Skin epidermis (tissue), 12 donors: Measurements from ENCODE around the gene BSPRY.
"Not testable (repeated sequence)": the region's sequence is repeated elsewhere in the genome, so short reads cannot be mapped to it uniquely, and the experiment has no call there.

Source experiments
- H3K27ac ChIP-seq, 21 experiments: fragments of 200-600 bp; sonication (generic) in 11 of 21; one replicate each; pipeline ENCODE4 v1.5.0; 2020; ENCODE audit warnings: mild to moderate bottlenecking in 3 of 21, inconsistent platforms in 2 of 21, moderate library complexity in 2 of 21
- H3K4me3 ChIP-seq, 7 experiments: fragments of 200-600 bp; sonication (generic) in 2 of 7; one replicate each; pipeline ENCODE4 v1.5.0; 2020; ENCODE audit warnings: inconsistent platforms in 2 of 7, mild to moderate bottlenecking in 2 of 7, moderate library complexity in 1 of 7

The BSPRY gene

GRCh38 chr9:113340011-113340699, 9.2 kb upstream of the BSPRY start, which contains the start of gene WDR31:
TSS of gene WDR31 (minus strand) at chr9:113340275. CDS start at chr9:113332022, 8,253 bp downstream.
- Histone ChIP-seq H3K27ac (peak within 1 kb of the TSS in 18 of 21 experiments; percentile 43 to 86 (median 70)), H3K4me3 (peak within 1 kb of the TSS; percentile 46 to 66 (median 60))

GRCh38 chr9:113341712-113342410, 7.5 kb upstream of the BSPRY start:
- peak overlapping the region in 15 of 21 experiments; percentile 0 to 81 (median 56) for H3K27ac ChIP-seq
- H3K4me3 ChIP-seq, result no peak overlapping the region

- peak overlapping the region in 14 of 21 experiments; percentile 20 to 80 (median 60) for H3K27ac ChIP-seq
- no peak overlapping the region for H3K4me3 ChIP-seq
Observed at GRCh38 chr9:113343732-113344231, 5.6 kb upstream of the BSPRY start.

GRCh38 chr9:113345190-113345589, 4.2 kb upstream of the BSPRY start:
- peak overlapping the region in 3 of 21 experiments; percentile 23 to 77 (median 75) for H3K27ac ChIP-seq

GRCh38 chr9:113345671-113346070, 3.7 kb upstream of the BSPRY start:
- no peak overlapping the region for H3K4me3 ChIP-seq
- peak overlapping the region in 1 of 21 experiments; percentile 23 for H3K27ac ChIP-seq

More at GRCh38 chr9:113345190-113345589, 4.2 kb upstream of the BSPRY start:
- H3K4me3 ChIP-seq, result no peak overlapping the region

GRCh38 chr9:113348437-113348836, 904 bp upstream of the BSPRY start:
- Histone ChIP-seq H3K4me3 (no peak overlapping the region), H3K27ac (no peak overlapping the region)

GRCh38 chr9:113349066-113349444, 286 bp upstream of the BSPRY start:
- Histone ChIP-seq H3K4me3 (peak overlapping the region in 5 of 7 experiments; percentile 41 to 59 (median 50)), H3K27ac (no peak overlapping the region)

- Histone ChIP-seq H3K4me3 (peak overlapping the region; percentile 28 to 59 (median 45)), H3K27ac (peak overlapping the region in 9 of 21 experiments; percentile 24 to 78 (median 65))
Observed at GRCh38 chr9:113350107-113350661, 843 bp downstream of the BSPRY start.

- Histone ChIP-seq H3K4me3 (no peak overlapping the region), H3K27ac (no peak overlapping the region)
Observed at GRCh38 chr9:113350937-113351336, 1.6 kb downstream of the BSPRY start.

- H3K4me3 ChIP-seq, result no peak overlapping the region
- H3K27ac ChIP-seq, result no peak overlapping the region
Observed at GRCh38 chr9:113352006-113352405, 2.7 kb downstream of the BSPRY start.

- H3K4me3 ChIP-seq, result no peak overlapping the region
- H3K27ac ChIP-seq, result no peak overlapping the region
Observed at GRCh38 chr9:113352411-113352810, 3.1 kb downstream of the BSPRY start.

GRCh38 chr9:113355040-113355596, 5.8 kb downstream of the BSPRY start:
- Histone ChIP-seq H3K27ac (no peak overlapping the region), H3K4me3 (no peak overlapping the region)

- H3K4me3 ChIP-seq, result no peak overlapping the region
- H3K27ac ChIP-seq, result no peak overlapping the region
Observed at GRCh38 chr9:113356686-113357292, 7.4 kb downstream of the BSPRY start.

- Histone ChIP-seq H3K4me3 (no peak overlapping the region), H3K27ac (no peak overlapping the region)
Observed at GRCh38 chr9:113359385-113359784, 10.0 kb downstream of the BSPRY start.

GRCh38 chr9:113360242-113360842, 11.0 kb downstream of the BSPRY start:
- no peak overlapping the region for H3K27ac ChIP-seq
- H3K4me3 ChIP-seq, result no peak overlapping the region

- Histone ChIP-seq H3K4me3 (no peak overlapping the region), H3K27ac (no peak overlapping the region)
Observed at GRCh38 chr9:113361304-113362018, 12.1 kb downstream of the BSPRY start.

GRCh38 chr9:113363336-113363735, 14.0 kb downstream of the BSPRY start:
- H3K27ac ChIP-seq, result no peak overlapping the region
- H3K4me3 ChIP-seq, result no peak overlapping the region

GRCh38 chr9:113364951-113365350, 15.6 kb downstream of the BSPRY start:
- H3K4me3 ChIP-seq, result no peak overlapping the region
- no peak overlapping the region for H3K27ac ChIP-seq

GRCh38 chr9:113365652-113366051, 16.3 kb downstream of the BSPRY start:
- not testable (repeated sequence) for H3K27ac ChIP-seq, H3K4me3 ChIP-seq
